HL-60 (cell line): ENCODE measurements around the gene ITGBL1.

Experiments
- CTCF ChIP-seq: IDR thresholded peaks from one replicate; pipeline ENCODE4 v1.5.1; 2011; ENCODE audit warnings: low read length, control low read depth, inconsistent platforms; ENCODE audit not compliant: insufficient read depth
- GABPA ChIP-seq: IDR thresholded peaks from 2 replicates; pipeline ENCODE4 v1.6.1; 2012; ENCODE audit warnings: low read depth
- POLR2AphosphoS5 ChIP-seq: IDR thresholded peaks from 2 replicates; pipeline ENCODE4 v1.6.1; 2012; ENCODE audit warnings: low read depth
- REST ChIP-seq: IDR thresholded peaks from 2 replicates; pipeline ENCODE4 v1.6.1; 2012; ENCODE audit warnings: low read depth; ENCODE audit not compliant: insufficient replicate concordance

- TF ChIP-seq CTCF: no peak
- no peak for TF ChIP-seq REST
- TF ChIP-seq GABPA: no peak
- no peak for TF ChIP-seq POLR2AphosphoS5
Observed at GRCh38 chr13:101489643-101490405, 37.3 kb downstream of the ITGBL1 start.
